Liver (tissue), 9 donors: Measurements from ENCODE around the gene ARHGAP40. TPM values are rescaled to one million over a fixed set of nuclear protein-coding genes. Genes with fewer than 3 reads are reported as not detected.

Source experiments
- DNase-seq: peaks from one replicate; pipeline ENCODE4 v3.0.0-alpha.2; 2017; ENCODE audit warnings: low spot score
- H3K27ac ChIP-seq, 2 donors: one replicate each; pipeline ENCODE4 v1.7.0; 2013; ENCODE audit warnings: inconsistent platforms in 2 of 2, low read length in 2 of 2, control low read depth in 1 of 2, low read depth in 1 of 2, mild to moderate bottlenecking in 1 of 2
- H3K27me3 ChIP-seq, 4 donors: one replicate each; pipeline versions ENCODE4 v1.6.1 to v1.7.0; 2013; ENCODE audit warnings: low read length in 3 of 4, inconsistent platforms in 1 of 4, mild to moderate bottlenecking in 1 of 4, moderate library complexity in 1 of 4; ENCODE audit not compliant: control insufficient read depth in 4 of 4, insufficient read depth in 4 of 4
- H3K36me3 ChIP-seq, 4 donors: one replicate each; pipeline versions ENCODE4 v1.6.1 to v1.7.0; 2013; ENCODE audit warnings: low read length in 3 of 4, mild to moderate bottlenecking in 3 of 4, low read depth in 1 of 4, moderate library complexity in 1 of 4; ENCODE audit not compliant: control insufficient read depth in 4 of 4, insufficient read depth in 3 of 4
- H3K4me1 ChIP-seq, 4 donors: one replicate each; pipeline versions ENCODE4 v1.6.1 to v1.7.0; 2013; ENCODE audit warnings: low read length in 3 of 4, mild to moderate bottlenecking in 3 of 4, moderate library complexity in 1 of 4; ENCODE audit not compliant: control insufficient read depth in 4 of 4, insufficient read depth in 4 of 4
- H3K4me3 ChIP-seq, 3 donors: one replicate each; pipeline versions ENCODE4 v1.6.1 to v1.7.0; 2013; ENCODE audit warnings: low read length in 3 of 3, control low read depth in 1 of 3, low read depth in 1 of 3, mild to moderate bottlenecking in 1 of 3
- H3K9ac ChIP-seq, 2 donors: one replicate each; pipeline ENCODE4 v1.7.0; 2013; ENCODE audit warnings: low read length in 2 of 2, mild to moderate bottlenecking in 2 of 2, moderate library complexity in 2 of 2, control low read depth in 1 of 2, low read depth in 1 of 2
- H3K9me3 ChIP-seq, 4 donors: one replicate each; pipeline versions ENCODE4 v1.6.1 to v1.7.0; 2013; ENCODE audit warnings: low read length in 3 of 4; ENCODE audit not compliant: control insufficient read depth in 4 of 4
- ATF3 ChIP-seq: IDR thresholded peaks from 2 replicates; pipeline ENCODE4 v1.6.1; 2016; ENCODE audit warnings: antibody characterized with exemption
- CTCF ChIP-seq: fragments of 150-350 bp; IDR thresholded peaks from 2 replicates; pipeline ENCODE4 v1.5.1; 2017; ENCODE audit warnings: improper control_type of control experiment, low read depth, low read length; ENCODE audit not compliant: missing input control
- EGR1 ChIP-seq, 2 donors: IDR thresholded peaks; 2 replicates each; pipeline ENCODE4 v1.6.1; 2016 to 2018; ENCODE audit warnings: antibody characterized with exemption in 2 of 2, low read depth in 2 of 2
- FOXA1 ChIP-seq: IDR thresholded peaks from 2 replicates; pipeline ENCODE4 v1.6.1; 2016; ENCODE audit warnings: antibody characterized with exemption
- FOXA2 ChIP-seq: IDR thresholded peaks from 2 replicates; pipeline ENCODE4 v1.6.1; 2016; ENCODE audit warnings: antibody characterized with exemption
- GABPA ChIP-seq, 2 donors: IDR thresholded peaks in 1 of 2; conservative IDR thresholded peaks in 1 of 2; 2 replicates each; pipeline ENCODE4 v1.6.1; 2016; ENCODE audit warnings: antibody characterized with exemption in 2 of 2, mild to moderate bottlenecking in 1 of 2, moderate library complexity in 1 of 2
- HNF4A ChIP-seq, 2 donors: conservative IDR thresholded peaks; 2 replicates each; pipeline ENCODE4 v1.6.1; 2016; ENCODE audit warnings: antibody characterized with exemption in 2 of 2, mild to moderate bottlenecking in 2 of 2
- HNF4G ChIP-seq: IDR thresholded peaks from 2 replicates; pipeline ENCODE4 v1.6.1; 2016; ENCODE audit warnings: antibody characterized with exemption
- JUND ChIP-seq, 2 donors: IDR thresholded peaks; 2 replicates each; pipeline ENCODE4 v1.6.1; 2016; ENCODE audit warnings: antibody characterized with exemption in 2 of 2
- MAX ChIP-seq: IDR thresholded peaks from 2 replicates; pipeline ENCODE4 v1.6.1; 2016; ENCODE audit warnings: antibody characterized with exemption
- NR2F2 ChIP-seq: IDR thresholded peaks from 2 replicates; pipeline ENCODE4 v1.6.1; 2016; ENCODE audit warnings: antibody characterized with exemption
- RAD21 ChIP-seq, 2 donors: IDR thresholded peaks; 2 replicates each; pipeline ENCODE4 v1.6.1; 2016; ENCODE audit warnings: antibody characterized with exemption in 2 of 2, mild to moderate bottlenecking in 2 of 2
- RXRA ChIP-seq, 2 donors: IDR thresholded peaks; 2 replicates each; pipeline ENCODE4 v1.6.1; 2017 to 2018; ENCODE audit warnings: antibody characterized with exemption in 2 of 2, mild to moderate bottlenecking in 1 of 2
- SP1 ChIP-seq: IDR thresholded peaks from 2 replicates; pipeline ENCODE4 v1.6.1; 2018; ENCODE audit warnings: antibody characterized with exemption, mild to moderate bottlenecking
- TAF1 ChIP-seq: conservative IDR thresholded peaks from 2 replicates; pipeline ENCODE4 v1.6.1; 2016; ENCODE audit warnings: antibody characterized with exemption, mild to moderate bottlenecking
- YY1 ChIP-seq: IDR thresholded peaks from 2 replicates; pipeline ENCODE4 v1.6.1; 2016; ENCODE audit warnings: antibody characterized with exemption, mild to moderate bottlenecking
- ZBTB33 ChIP-seq: IDR thresholded peaks from 2 replicates; pipeline ENCODE4 v1.6.1; 2016; ENCODE audit warnings: antibody characterized with exemption
- WGBS: extraction: QIAGEN DNeasy Blood & Tissue Kit; methylation state at CpG from one replicate; pipeline ENCODE4 v1.1.7; 2013; 5-methylcytosine and 5-hydroxymethylcytosine counted together
- polyA plus RNA-seq, 2 donors: library from polyadenylated mRNA; stranded (reverse) in 1 of 2; unstranded in 1 of 2; fragments of 200-250 nt in 1 of 2; fragments of >200 nt in 1 of 2; fragmentation: Nextera tagmentation in 1 of 2; extraction: Ambion mirVana in 1 of 2; gene quantifications; one replicate each; pipeline versions ENCODE4 v1.2.1 to v1.2.3, GENCODE V29; 2013 to 2015
- total RNA-seq, 2 donors: library from RNA; depleted of rRNA; stranded (reverse); fragments of >200 nt; gene quantifications; one replicate each; pipeline ENCODE4 v1.2.3, GENCODE V29; 2014
- donor health status: healthy.
- donor health status: healthy.
- donor health status: healthy.
- donor health status: healthy.
- donor health status: healthy.

Gene ARHGAP40
- total and polyA plus RNA-seq, 4 donors, result 0.08 TPM; not detected in 3

GRCh38 chr20:38630727-38631126 is 29.1 kb downstream of the ARHGAP40 start:
- Histone ChIP-seq H3K9ac (no peak overlapping the region), H3K9me3 (no peaks in the 10 kb centered on the region), H3K27ac (no peak overlapping the region), H3K4me1 (no peaks in the 10 kb centered on the region), H3K36me3 (no peaks in the 10 kb centered on the region), H3K4me3 (no peak overlapping the region), H3K27me3 (no peaks in the 10 kb centered on the region)
- 82% methylated on average over 6 of the region's 6 CpGs for WGBS
- TF ChIP-seq ZBTB33 (no peak), HNF4G (no peak), EGR1 (IDR thresholded peaks at IDR 0.05; ENCODE audit: low read depth in 2 of 2) (no peak), FOXA1 (no peak), RAD21 (IDR thresholded peaks at IDR 0.05) (no peak), CTCF (no peak), MAX (no peak), SP1 (no peak), JUND (IDR thresholded peaks at IDR 0.05) (no peak), HNF4A (conservative IDR thresholded peaks at IDR 0.05) (no peak), FOXA2 (no peak), GABPA (IDR thresholded peaks at IDR 0.05 in 1 of 2, conservative IDR thresholded peaks at IDR 0.05 in 1 of 2) (no peak), RXRA (IDR thresholded peaks at IDR 0.05) (no peak), ATF3 (no peak), TAF1 (no peak)
- no peak for DNase-seq

- no peaks in the 10 kb centered on the region for H3K27me3 ChIP-seq
- H3K4me3 ChIP-seq, result no peak overlapping the region
- no peaks in the 10 kb centered on the region for H3K36me3 ChIP-seq
- H3K9me3 ChIP-seq, result no peaks in the 10 kb centered on the region
- H3K4me1 ChIP-seq, result no peaks in the 10 kb centered on the region
- no peak for DNase-seq
- no peak for TF ChIP-seq JUND (IDR thresholded peaks at IDR 0.05)
- TF ChIP-seq ZBTB33, result no peak
- TF ChIP-seq YY1, result no peak
- no peak for TF ChIP-seq SP1
- TF ChIP-seq RXRA (IDR thresholded peaks at IDR 0.05), result no peak
- TF ChIP-seq EGR1 (IDR thresholded peaks at IDR 0.05; ENCODE audit: low read depth in 2 of 2), result no peak
- TF ChIP-seq CTCF, result no peak
- no peak for TF ChIP-seq ATF3
- no peak for TF ChIP-seq NR2F2
- no peak overlapping the region for H3K9ac ChIP-seq
- WGBS, result 70% methylated on average over 5 of the region's 5 CpGs
- no peak overlapping the region for H3K27ac ChIP-seq
These were observed 29.8 kb downstream of the ARHGAP40 start for GRCh38 chr20:38631155-38632022.
